Immature natural killer cell (primary cell): Measurements from ENCODE around the gene ZNF648. TPM values are rescaled to one million over a fixed set of nuclear protein-coding genes. Genes with fewer than 3 reads are reported as not detected.
"Not testable (repeated sequence)": the region's sequence is repeated elsewhere in the genome, so short reads cannot be mapped to it uniquely, and the experiment has no call there.

Source experiments
- DNase-seq, 3 donors: peaks; one replicate each; pipeline ENCODE4 v3.0.0; 2022; ENCODE audit warnings: mixed read lengths in 1 of 3
- H3K27ac Mint-ChIP-seq, 6 donors: one replicate each; pipeline ENCODE4 v1.8.0; 2020; ENCODE audit warnings: mixed read lengths in 6 of 6, mild to moderate bottlenecking in 5 of 6, inconsistent platforms in 4 of 6, moderate library complexity in 3 of 6
- H3K27me3 Mint-ChIP-seq, 3 donors: one replicate each; pipeline ENCODE4 v1.8.0; 2020 to 2021; ENCODE audit warnings: low read depth in 3 of 3, mild to moderate bottlenecking in 3 of 3, mixed read lengths in 3 of 3, moderate library complexity in 3 of 3, inconsistent platforms in 1 of 3
- H3K36me3 Mint-ChIP-seq, 3 donors: one replicate each; pipeline ENCODE4 v1.8.0; 2020; ENCODE audit warnings: mixed read lengths in 3 of 3, inconsistent platforms in 2 of 3, mild to moderate bottlenecking in 2 of 3
- H3K4me1 Mint-ChIP-seq, 2 donors: one replicate each; pipeline ENCODE4 v1.8.0; 2020; ENCODE audit warnings: inconsistent platforms in 2 of 2, mild to moderate bottlenecking in 2 of 2, mixed read lengths in 2 of 2, moderate library complexity in 1 of 2
- H3K4me3 Mint-ChIP-seq, 5 donors: one replicate each; pipeline ENCODE4 v1.8.0; 2020; ENCODE audit warnings: mild to moderate bottlenecking in 5 of 5, mixed read lengths in 5 of 5, inconsistent platforms in 3 of 5, moderate library complexity in 3 of 5
- H3K9me3 Mint-ChIP-seq, 6 donors: one replicate each; pipeline ENCODE4 v1.8.0; 2020; ENCODE audit warnings: mild to moderate bottlenecking in 6 of 6, mixed read lengths in 6 of 6, inconsistent platforms in 4 of 6, moderate library complexity in 3 of 6
- polyA plus RNA-seq, 3 donors: library from polyadenylated mRNA; unstranded; fragments of 300-500 nt; fragmentation: Illumina TruSeq; gene quantifications; one replicate each; pipeline ENCODE4 v1.2.3, GENCODE V29; 2021

Gene ZNF648
- polyA plus RNA-seq, result not detected

GRCh38 chr1:182061594-182061993, at the start of gene ZNF648:
TSS of gene ZNF648 (minus strand) at chr1:182061712. CDS start at chr1:182058010, 3,702 bp downstream.
- peaks cover 5 to 15% (median 5%) of the 10 kb centered on the region in 3 donors for H3K27me3 Mint-ChIP-seq
- no peaks in the 10 kb centered on the region for H3K4me1 Mint-ChIP-seq
- H3K4me3 Mint-ChIP-seq, result no peak within 1 kb of the TSS

GRCh38 chr1:182110635-182111034, 49.1 kb upstream of the ZNF648 start:
- Mint-ChIP-seq H3K36me3 (no peaks in the 10 kb centered on the region), H3K27ac (no peak overlapping the region), H3K4me3 (no peak overlapping the region), H3K4me1 (no peaks in the 10 kb centered on the region), H3K27me3 (peaks cover 2 to 33% (median 3%) of the 10 kb centered on the region in 3 donors), H3K9me3 (no peaks in the 10 kb centered on the region)
- DNase-seq, result no peak

More at GRCh38 chr1:182061594-182061993, at the start of gene ZNF648:
- Mint-ChIP-seq H3K27ac (no peak within 1 kb of the TSS), H3K36me3 (no peaks in the 10 kb centered on the region), H3K9me3 (no peaks in the 10 kb centered on the region)
- no peak for DNase-seq

- peaks cover 3 to 26% (median 4%) of the 10 kb centered on the region in 3 donors for H3K27me3 Mint-ChIP-seq
- no peaks in the 10 kb centered on the region for H3K36me3 Mint-ChIP-seq
These were observed 48.3 kb upstream of the ZNF648 start for GRCh38 chr1:182109771-182110170.

GRCh38 chr1:182107209-182107608, 45.7 kb upstream of the ZNF648 start:
- DNase-seq, result no peak
- Mint-ChIP-seq H3K9me3 (no peaks in the 10 kb centered on the region), H3K36me3 (no peaks in the 10 kb centered on the region), H3K27me3 (peaks cover 3 to 27% (median 7%) of the 10 kb centered on the region in 3 donors), H3K4me1 (no peaks in the 10 kb centered on the region), H3K4me3 (no peak overlapping the region), H3K27ac (no peak overlapping the region)

More at GRCh38 chr1:182109771-182110170, 48.3 kb upstream of the ZNF648 start:
- H3K4me1 Mint-ChIP-seq, result no peaks in the 10 kb centered on the region
- H3K4me3 Mint-ChIP-seq, result no peak overlapping the region
- H3K27ac Mint-ChIP-seq, result no peak overlapping the region
- no peak for DNase-seq
- H3K9me3 Mint-ChIP-seq, result no peaks in the 10 kb centered on the region

- Mint-ChIP-seq H3K27me3 (peaks cover 5 to 16% (median 6%) of the 10 kb centered on the region in 3 donors), H3K9me3 (no peaks in the 10 kb centered on the region), H3K27ac (no peak overlapping the region), H3K4me3 (no peak overlapping the region), H3K4me1 (no peaks in the 10 kb centered on the region), H3K36me3 (no peaks in the 10 kb centered on the region)
- DNase-seq, result no peak
These were observed 40.5 kb upstream of the ZNF648 start for GRCh38 chr1:182102043-182102416.

- H3K9me3 Mint-ChIP-seq, result no peaks in the 10 kb centered on the region
- H3K4me3 Mint-ChIP-seq, result no peak overlapping the region
- peaks cover 5 to 15% (median 6%) of the 10 kb centered on the region in 3 donors for H3K27me3 Mint-ChIP-seq
- H3K36me3 Mint-ChIP-seq, result no peaks in the 10 kb centered on the region
- H3K4me1 Mint-ChIP-seq, result no peaks in the 10 kb centered on the region
- DNase-seq, result no peak
- no peak overlapping the region for H3K27ac Mint-ChIP-seq
These were observed 40.0 kb upstream of the ZNF648 start for GRCh38 chr1:182101415-182102042.

- H3K4me3 Mint-ChIP-seq, result no peak overlapping the region
- no peaks in the 10 kb centered on the region for H3K4me1 Mint-ChIP-seq
- H3K27ac Mint-ChIP-seq, result no peak overlapping the region
- H3K36me3 Mint-ChIP-seq, result no peaks in the 10 kb centered on the region
- peaks cover 0 to 13% (median 12%) of the 10 kb centered on the region in 3 donors for H3K27me3 Mint-ChIP-seq
- H3K9me3 Mint-ChIP-seq, result no peaks in the 10 kb centered on the region
- DNase-seq, result no peak
These were observed 36.8 kb upstream of the ZNF648 start for GRCh38 chr1:182098301-182098700.

- no peak for DNase-seq
- Mint-ChIP-seq H3K36me3 (no peaks in the 10 kb centered on the region), H3K27me3 (peaks cover 1 to 11% (median 7%) of the 10 kb centered on the region in 3 donors), H3K4me1 (no peaks in the 10 kb centered on the region), H3K9me3 (no peaks in the 10 kb centered on the region), H3K27ac (no peak overlapping the region), H3K4me3 (no peak overlapping the region)
These were observed 34.4 kb upstream of the ZNF648 start for GRCh38 chr1:182095946-182096345.

- H3K4me3 Mint-ChIP-seq, H3K27ac Mint-ChIP-seq, DNase-seq, H3K9me3 Mint-ChIP-seq, H3K4me1 Mint-ChIP-seq, H3K36me3 Mint-ChIP-seq: not testable (repeated sequence)
- peaks cover 1 to 11% (median 7%) of the 10 kb centered on the region in 3 donors for H3K27me3 Mint-ChIP-seq
These were observed 33.0 kb upstream of the ZNF648 start for GRCh38 chr1:182094514-182095005.

- peaks cover 1 to 11% (median 5%) of the 10 kb centered on the region in 3 donors for H3K27me3 Mint-ChIP-seq
- H3K9me3 Mint-ChIP-seq, result no peaks in the 10 kb centered on the region
- H3K4me3 Mint-ChIP-seq, result no peak overlapping the region
- no peak overlapping the region for H3K27ac Mint-ChIP-seq
- H3K36me3 Mint-ChIP-seq, result no peaks in the 10 kb centered on the region
- no peak for DNase-seq
- no peaks in the 10 kb centered on the region for H3K4me1 Mint-ChIP-seq
These were observed 32.3 kb upstream of the ZNF648 start for GRCh38 chr1:182093781-182094180.

- H3K4me1 Mint-ChIP-seq, result no peaks in the 10 kb centered on the region
- H3K27me3 Mint-ChIP-seq, result peaks cover 1 to 8% (median 2%) of the 10 kb centered on the region in 3 donors
- H3K4me3 Mint-ChIP-seq, result no peak overlapping the region
- H3K36me3 Mint-ChIP-seq, result no peaks in the 10 kb centered on the region
- DNase-seq, result no peak
- H3K9me3 Mint-ChIP-seq, result no peaks in the 10 kb centered on the region
- no peak overlapping the region for H3K27ac Mint-ChIP-seq
These were observed 30.8 kb upstream of the ZNF648 start for GRCh38 chr1:182092336-182092735.

GRCh38 chr1:182091083-182091482, 29.6 kb upstream of the ZNF648 start:
- H3K36me3 Mint-ChIP-seq, result no peaks in the 10 kb centered on the region
- no peaks in the 10 kb centered on the region for H3K9me3 Mint-ChIP-seq
- H3K4me1 Mint-ChIP-seq, result no peaks in the 10 kb centered on the region
- H3K4me3 Mint-ChIP-seq, result no peak overlapping the region
- no peak for DNase-seq
- peaks cover 1 to 5% (median 2%) of the 10 kb centered on the region in 3 donors for H3K27me3 Mint-ChIP-seq
- H3K27ac Mint-ChIP-seq, result no peak overlapping the region

GRCh38 chr1:182087719-182088350, 26.3 kb upstream of the ZNF648 start:
- Mint-ChIP-seq H3K36me3 (no peaks in the 10 kb centered on the region), H3K27ac (no peak overlapping the region), H3K4me1 (no peaks in the 10 kb centered on the region), H3K9me3 (no peaks in the 10 kb centered on the region), H3K27me3 (peaks cover 0 to 4% (median 1%) of the 10 kb centered on the region in 3 donors), H3K4me3 (no peak overlapping the region)
- DNase-seq, result no peak

- Mint-ChIP-seq H3K27me3 (peaks cover 0 to 4% (median 1%) of the 10 kb centered on the region in 3 donors), H3K27ac (no peak overlapping the region), H3K4me3 (no peak overlapping the region), H3K4me1 (no peaks in the 10 kb centered on the region), H3K9me3 (no peaks in the 10 kb centered on the region), H3K36me3 (no peaks in the 10 kb centered on the region)
- DNase-seq, result no peak
These were observed 25.8 kb upstream of the ZNF648 start for GRCh38 chr1:182087304-182087703.
